ENCODE results near the gene TCAF1. TPM values are rescaled to one million over a fixed set of nuclear protein-coding genes. Genes with fewer than 3 reads are reported as not detected.

TCAF1 gene
- total RNA-seq, 4 donors from 2014 or later, result 8.6 to 38.6 (median 33.1) TPM

- 80 to 88% methylated on average over 5 of the region's 5 CpGs for WGBS, 2 donors (ENCODE audit: low coverage in 1 of 2)
- Histone ChIP-seq H3K4me1 (peaks cover 0 to 7% (median 0%) of the 10 kb centered on the region in 4 donors), H3K27me3 (no peaks in the 10 kb centered on the region), H3K36me3 (peaks cover 0 to 4% (median 0%) of the 10 kb centered on the region in 4 donors), H3K4me3 (no peak overlapping the region), H3K27ac (no peak overlapping the region), H3K9me3 (no peaks in the 10 kb centered on the region)
- intact Hi-C loops (cut with DNase I; ENCODE audit: low total_unique reads), result no loop called here
- in situ Hi-C loops (cut with MboI; ENCODE audit: low pct_ligation_motif_present in 1 of 4, low pct_unique_long_range_greater_than_20kb in 1 of 4, low sequenced_read_pairs in 3 of 4), result no loop called here
- no peak for DNase-seq
- TF ChIP-seq CTCF (IDR thresholded peaks at IDR 0.05), result peak in 2 of 5 experiments; percentile 14 to 17
- no peak for TF ChIP-seq POLR2A (IDR thresholded peaks at IDR 0.05)
Measured at GRCh38 chr7:143892527-143893300, 9.3 kb downstream of the TCAF1 start.

- H3K4me1 ChIP-seq, result peaks cover 0 to 7% (median 0%) of the 10 kb centered on the region in 4 donors
- no peak for DNase-seq
- H3K27ac ChIP-seq, result no peak overlapping the region
- no peak overlapping the region for H3K4me3 ChIP-seq
- intact Hi-C loops (cut with DNase I; ENCODE audit: low total_unique reads) (no loop called here), in situ Hi-C loops (cut with MboI; ENCODE audit: low pct_ligation_motif_present in 1 of 4, low pct_unique_long_range_greater_than_20kb in 1 of 4, low sequenced_read_pairs in 3 of 4) (no loop called here)
- no peaks in the 10 kb centered on the region for H3K9me3 ChIP-seq
- no peaks in the 10 kb centered on the region for H3K27me3 ChIP-seq
- TF ChIP-seq POLR2A (IDR thresholded peaks at IDR 0.05) (no peak), CTCF (IDR thresholded peaks at IDR 0.05) (no peak), EP300 (IDR thresholded peaks at IDR 0.05; ENCODE audit: low read depth) (no peak), POLR2AphosphoS5 (IDR thresholded peaks at IDR 0.05) (no peak)
- WGBS, 2 donors (ENCODE audit: low coverage in 1 of 2), result 84 to 94% methylated on average over 2 of the region's 2 CpGs
- H3K36me3 ChIP-seq, result peaks cover 0 to 4% (median 0%) of the 10 kb centered on the region in 4 donors
Measured at GRCh38 chr7:143891457-143891856, 10.5 kb downstream of the TCAF1 start.

GRCh38 chr7:143890558-143890957, 11.4 kb downstream of the TCAF1 start:
- in situ Hi-C loops (cut with MboI; ENCODE audit: low pct_ligation_motif_present in 1 of 4, low pct_unique_long_range_greater_than_20kb in 1 of 4, low sequenced_read_pairs in 3 of 4) (no loop called here), intact Hi-C loops (cut with DNase I; ENCODE audit: low total_unique reads) (no loop called here)
- Histone ChIP-seq H3K27ac (no peak overlapping the region), H3K4me1 (peaks cover 0 to 7% (median 0%) of the 10 kb centered on the region in 4 donors), H3K4me3 (no peak overlapping the region), H3K27me3 (no peaks in the 10 kb centered on the region), H3K9me3 (no peaks in the 10 kb centered on the region), H3K36me3 (peaks cover 0 to 4% (median 0%) of the 10 kb centered on the region in 4 donors)
- no peak for TF ChIP-seq EP300 (IDR thresholded peaks at IDR 0.05; ENCODE audit: low read depth)
- TF ChIP-seq POLR2A (IDR thresholded peaks at IDR 0.05), result no peak
- TF ChIP-seq POLR2AphosphoS5 (IDR thresholded peaks at IDR 0.05), result no peak
- no peak for TF ChIP-seq CTCF (IDR thresholded peaks at IDR 0.05)
- 84 to 89% methylated on average over 2 of the region's 2 CpGs for WGBS, 2 donors (ENCODE audit: low coverage in 1 of 2)
- DNase-seq, result no peak

GRCh38 chr7:143889068-143889467, 12.9 kb downstream of the TCAF1 start:
- Histone ChIP-seq H3K9me3 (no peaks in the 10 kb centered on the region), H3K27me3 (no peaks in the 10 kb centered on the region), H3K4me3 (no peak overlapping the region), H3K36me3 (peaks cover 0 to 4% (median 0%) of the 10 kb centered on the region in 4 donors), H3K27ac (no peak overlapping the region), H3K4me1 (peaks cover 0 to 10% (median 0%) of the 10 kb centered on the region in 4 donors)
- TF ChIP-seq EP300 (IDR thresholded peaks at IDR 0.05; ENCODE audit: low read depth) (no peak), POLR2AphosphoS5 (IDR thresholded peaks at IDR 0.05) (no peak), CTCF (IDR thresholded peaks at IDR 0.05) (no peak), POLR2A (IDR thresholded peaks at IDR 0.05) (no peak)
- intact Hi-C loops (cut with DNase I; ENCODE audit: low total_unique reads), result no loop called here
- 89 to 100% methylated on average over 2 of the region's 2 CpGs for WGBS, 2 donors (ENCODE audit: low coverage in 1 of 2)
- DNase-seq, result no peak
- in situ Hi-C loops (cut with MboI; ENCODE audit: low pct_ligation_motif_present in 1 of 4, low pct_unique_long_range_greater_than_20kb in 1 of 4, low sequenced_read_pairs in 3 of 4), result no loop called here

All from transverse colon (tissue), 4 donors.